NCI-H146 treated with DMSO at 0.1 percent for 48 hours (cell line): ENCODE measurements around the gene CDKN2C.
"Not testable (repeated sequence)": the region's sequence is repeated elsewhere in the genome, so short reads cannot be mapped to it uniquely, and the experiment has no call there.

ENCODE experiments used
- DNase-seq: peaks from one replicate; lab custom pipeline; 2025; ENCODE audit not compliant: unreplicated experiment; lab: John Stamatoyannopoulos, UW

Gene CDKN2C

GRCh38 chr1:50969611-50970508 lies at the start of gene CDKN2C:
TSS of gene CDKN2C (plus strand) at chr1:50970245. CDS start at chr1:50970369, 124 bp downstream.
- peak; percentile 60 for DNase-seq

- no peak for DNase-seq
Measured at GRCh38 chr1:50920409-50920808, 49.6 kb upstream of the CDKN2C start.

- DNase-seq = no peak
Measured at GRCh38 chr1:50921029-50921428, 49.0 kb upstream of the CDKN2C start.

GRCh38 chr1:50923564-50923963 lies 46.5 kb upstream of the CDKN2C start:
- DNase-seq = no peak

- peak; percentile 9 for DNase-seq
Measured at GRCh38 chr1:50929376-50929958, 40.6 kb upstream of the CDKN2C start.

- no peak for DNase-seq
Measured at GRCh38 chr1:50930193-50930592, 39.9 kb upstream of the CDKN2C start.

- no peak for DNase-seq
Measured at GRCh38 chr1:50930965-50931737, 38.9 kb upstream of the CDKN2C start.

GRCh38 chr1:50932043-50932442 lies 38.0 kb upstream of the CDKN2C start:
- not testable (repeated sequence) for DNase-seq

- DNase-seq = not testable (repeated sequence)
Measured at GRCh38 chr1:50933770-50934169, 36.3 kb upstream of the CDKN2C start.

GRCh38 chr1:50934838-50935237 lies 35.2 kb upstream of the CDKN2C start:
- DNase-seq = no peak

- not testable (repeated sequence) for DNase-seq
Measured at GRCh38 chr1:50935276-50935675, 34.8 kb upstream of the CDKN2C start.

GRCh38 chr1:50936321-50936720 lies 33.7 kb upstream of the CDKN2C start:
- no peak for DNase-seq

- no peak for DNase-seq
Measured at GRCh38 chr1:50940291-50940690, 29.8 kb upstream of the CDKN2C start.

GRCh38 chr1:50942334-50942733 lies 27.7 kb upstream of the CDKN2C start:
- DNase-seq = no peak

GRCh38 chr1:50949286-50949982 lies 20.6 kb upstream of the CDKN2C start:
- DNase-seq = no peak

GRCh38 chr1:50950396-50950795 lies 19.6 kb upstream of the CDKN2C start:
- no peak for DNase-seq

- not testable (repeated sequence) for DNase-seq
Measured at GRCh38 chr1:50952566-50952965, 17.5 kb upstream of the CDKN2C start.

- no peak for DNase-seq
Measured at GRCh38 chr1:50955116-50955515, 14.9 kb upstream of the CDKN2C start.

GRCh38 chr1:50959303-50959912 lies 10.6 kb upstream of the CDKN2C start:
- DNase-seq = no peak
